ENCODE measurements around the gene HOXB5.

The HOXB5 gene

DNA sequence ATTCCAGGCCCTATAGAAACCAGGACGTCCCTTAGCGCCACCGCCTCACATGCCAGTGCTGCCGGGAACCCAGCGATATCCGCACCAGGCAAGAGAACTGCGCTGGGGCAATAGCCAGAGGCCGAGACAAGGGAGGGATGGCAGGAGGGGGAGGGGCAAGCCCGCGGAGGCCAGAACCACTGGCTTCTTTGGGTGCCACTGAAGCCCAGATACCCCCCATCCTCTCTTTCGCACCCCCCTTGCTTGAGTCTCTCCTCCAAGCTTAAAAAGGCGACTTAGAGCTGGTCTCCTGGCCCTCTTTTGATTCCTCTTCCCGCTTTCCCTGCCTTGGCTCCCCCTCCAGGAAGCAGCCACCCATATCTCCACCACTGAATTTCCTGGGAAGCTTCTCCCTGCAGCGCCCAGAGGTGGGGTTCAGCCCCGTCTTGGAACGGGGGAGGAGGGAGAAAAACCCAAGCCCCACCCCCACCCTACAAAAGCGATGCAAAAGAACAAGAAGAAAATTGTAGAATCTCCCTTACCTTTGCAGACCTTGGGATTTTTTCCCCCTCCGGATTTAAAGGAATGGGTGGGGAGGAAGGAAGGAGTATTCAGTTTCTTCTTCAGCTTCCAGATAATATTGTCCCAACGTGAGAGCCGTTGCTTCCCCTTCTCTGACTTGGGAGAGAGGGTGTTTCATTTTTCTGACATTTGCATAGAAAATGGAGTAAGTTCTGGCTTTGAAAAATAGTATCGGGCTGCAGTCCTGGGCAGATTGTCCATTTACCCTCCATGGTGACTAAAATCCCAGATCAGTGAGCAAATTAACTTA lies 10.6 kb upstream of the HOXB5 start:
- no peak for DNase-seq (ENCODE audit: low read depth, low spot score)

DNA sequence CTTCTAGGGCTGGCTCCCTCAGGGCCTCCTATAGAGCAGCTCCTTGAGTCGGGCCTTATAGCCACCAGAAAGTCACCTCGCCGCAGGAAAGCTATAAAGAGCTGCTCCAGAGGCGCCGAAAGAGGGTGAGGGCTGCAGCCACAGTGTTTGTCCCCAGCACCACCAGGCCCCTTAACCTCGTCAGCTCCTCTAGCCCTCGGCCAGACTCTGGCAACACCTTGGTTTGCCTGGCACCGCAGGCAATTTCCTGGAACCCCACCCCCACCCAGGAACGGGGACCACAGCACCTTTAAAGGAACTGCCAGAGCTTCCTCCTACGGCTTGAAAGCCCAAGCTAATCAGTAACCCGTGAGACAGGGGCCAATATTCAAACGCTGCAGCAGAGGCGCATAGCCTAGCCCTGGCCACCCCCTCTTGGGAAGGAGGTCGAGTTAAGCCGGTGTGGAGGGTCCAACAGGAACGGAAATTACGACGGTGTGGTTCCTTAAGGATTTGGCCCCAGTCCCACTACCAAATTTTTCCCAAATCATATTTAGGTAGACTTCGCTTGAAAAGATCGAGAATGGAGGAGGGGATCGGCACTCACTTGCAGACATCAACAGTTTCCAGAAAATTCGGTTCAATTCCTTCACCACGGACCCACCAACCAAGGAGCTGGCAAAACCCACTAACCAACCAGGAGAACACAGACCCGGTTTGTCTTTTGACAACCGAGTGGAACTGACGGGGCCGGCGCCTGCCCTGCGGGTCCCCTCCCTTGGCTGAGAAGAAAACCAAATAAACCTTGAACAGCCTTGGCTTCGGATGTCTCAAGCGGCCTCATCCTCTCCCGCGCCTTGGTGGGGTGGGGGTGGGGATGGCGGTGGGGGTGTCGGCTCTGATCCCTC lies 8.2 kb upstream of the HOXB5 start:
- no peak for DNase-seq (ENCODE audit: low read depth, low spot score)

DNA sequence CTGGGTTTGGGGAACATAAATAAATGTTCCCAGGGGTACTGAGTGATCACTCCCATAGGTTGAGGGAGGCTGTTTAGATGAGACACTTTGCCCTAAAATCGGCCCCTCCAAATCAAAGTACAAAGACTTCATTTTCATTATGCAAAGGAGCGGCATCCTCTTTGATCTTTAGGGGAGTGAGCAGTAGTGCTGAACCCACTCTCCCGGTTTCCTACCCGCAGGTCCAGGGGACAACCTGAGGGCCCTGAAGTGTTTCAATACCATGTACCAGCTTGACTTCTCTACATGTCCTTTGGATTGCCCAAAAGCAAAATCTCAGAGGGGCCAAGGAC lies 7.6 kb upstream of the HOXB5 start:
- DNase-seq (ENCODE audit: low read depth, low spot score) = no peak

DNA sequence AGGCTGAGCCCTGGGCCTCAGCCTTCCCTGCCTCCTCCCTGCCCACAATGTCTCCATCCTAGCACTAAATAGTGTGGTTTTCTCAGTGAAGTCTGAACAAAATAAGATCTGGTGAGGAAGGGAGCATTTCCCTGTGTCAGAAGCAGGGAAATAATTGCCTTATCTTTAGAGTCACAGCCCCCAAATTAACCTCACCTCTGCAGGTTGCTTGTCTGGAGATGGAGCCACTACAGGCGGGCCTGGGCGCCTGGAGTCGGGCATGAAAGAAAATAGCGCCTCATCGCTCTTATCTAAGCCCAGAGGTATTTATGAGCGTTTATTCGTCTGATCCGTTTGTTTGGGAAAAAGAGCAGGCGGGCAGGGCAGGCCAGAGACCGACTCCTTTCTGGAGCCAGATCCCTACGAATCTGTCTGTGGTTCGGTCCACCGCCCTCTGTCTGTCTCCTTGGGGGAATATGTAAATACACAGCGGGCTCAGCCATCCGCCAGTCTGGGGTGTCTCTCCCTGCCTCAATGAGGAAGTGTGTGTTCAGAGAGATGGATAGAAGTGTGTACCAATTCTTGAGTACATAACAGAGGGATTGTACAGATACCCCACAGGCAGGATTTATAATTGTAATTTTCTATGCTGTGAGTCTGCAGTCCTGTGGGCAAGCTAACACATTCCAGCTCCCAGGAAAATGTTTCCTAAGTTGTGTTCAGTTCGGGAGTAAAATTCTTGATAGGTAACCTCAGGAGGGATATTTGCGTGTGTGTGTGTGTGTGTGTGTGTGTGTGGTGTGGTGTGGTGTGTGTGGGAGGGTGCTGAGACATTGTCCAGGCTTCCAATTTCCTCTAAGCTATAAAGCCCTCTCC lies 6.9 kb upstream of the HOXB5 start:
- DNase-seq (ENCODE audit: low read depth, low spot score) = no peak

DNA sequence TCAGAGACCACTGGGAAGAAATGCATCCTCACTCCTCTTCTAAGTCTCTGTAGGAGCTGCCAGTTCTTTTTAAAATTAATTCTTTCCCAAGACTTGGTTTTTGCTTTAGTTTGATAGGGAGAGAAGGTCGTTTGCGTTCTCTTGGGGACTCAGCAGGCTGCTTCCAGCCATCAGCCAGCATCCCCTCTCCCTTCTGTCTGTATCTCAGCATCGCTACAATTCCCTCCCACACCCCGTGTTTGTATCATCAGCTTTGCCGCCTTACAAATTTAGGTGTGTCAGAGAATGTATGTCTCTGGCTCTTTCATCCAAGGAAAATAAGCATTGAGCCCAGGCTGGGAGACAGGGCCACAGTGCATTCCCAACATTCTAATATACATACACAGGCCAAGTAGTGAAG lies 5.8 kb upstream of the HOXB5 start:
- no peak for DNase-seq (ENCODE audit: low read depth, low spot score)

DNA sequence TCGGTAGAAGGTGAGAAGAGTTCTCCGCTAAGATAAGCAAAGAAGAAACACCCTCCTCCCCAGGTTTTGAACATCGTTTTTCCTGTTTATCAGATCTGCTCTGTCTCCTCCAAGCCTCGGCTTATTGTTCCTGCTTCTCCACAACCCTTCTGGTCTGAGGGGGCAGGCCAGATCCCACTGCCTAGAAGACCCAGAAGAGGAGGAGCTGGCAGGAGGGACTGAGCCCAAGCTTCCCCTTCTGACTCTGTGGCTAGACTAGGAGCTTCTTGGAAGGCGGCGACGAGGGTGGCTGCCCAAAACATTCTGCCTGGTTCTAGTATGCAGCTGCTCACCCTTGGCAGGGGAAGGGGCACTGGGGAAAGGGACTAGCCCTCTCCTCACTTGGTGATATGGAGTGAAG lies 5.2 kb upstream of the HOXB5 start:
- no peak for DNase-seq (ENCODE audit: low read depth, low spot score)

DNA sequence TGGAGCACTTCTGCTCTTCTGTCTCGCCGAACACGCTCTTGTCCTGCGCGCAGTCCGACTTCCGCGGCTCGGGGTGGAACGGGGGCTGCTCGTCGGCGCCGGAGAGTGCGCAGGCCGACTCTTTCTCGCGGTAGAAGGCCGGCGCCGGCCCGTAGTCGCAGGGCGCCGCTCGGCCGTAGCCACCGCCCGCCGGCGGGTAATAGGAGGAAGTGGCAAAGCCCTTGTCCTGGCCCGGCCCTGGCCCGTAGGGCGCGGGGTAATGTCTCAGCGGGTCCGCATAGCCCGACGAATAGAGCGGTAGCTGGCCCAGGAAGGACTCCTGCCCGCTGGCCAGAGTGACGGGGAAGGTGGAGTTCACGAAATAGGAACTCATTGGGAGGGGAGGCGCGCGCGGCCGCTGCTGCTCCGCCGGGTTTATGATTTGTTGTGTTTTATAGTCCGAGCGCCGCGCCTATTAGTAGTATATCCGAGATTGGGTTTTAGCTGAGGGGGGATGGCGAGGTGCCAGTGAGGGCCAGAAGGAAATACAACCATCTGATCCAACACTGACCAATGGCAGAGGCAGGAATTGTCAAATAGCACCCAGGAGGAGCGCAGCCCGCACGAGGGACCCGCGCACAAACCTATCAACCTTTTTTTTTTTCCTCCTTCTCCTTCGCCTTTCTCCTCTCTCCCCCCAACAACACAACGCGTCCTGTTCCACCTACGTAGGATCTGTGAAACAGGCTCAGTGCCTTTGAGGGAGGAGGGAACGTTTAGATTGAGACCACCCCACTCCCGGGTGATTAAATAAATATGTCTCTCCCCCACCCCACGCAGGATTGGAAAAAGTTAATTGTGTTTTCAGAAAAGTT lies 4.4 kb upstream of the HOXB5 start:
- DNase-seq (ENCODE audit: low read depth, low spot score) = no peak

DNA sequence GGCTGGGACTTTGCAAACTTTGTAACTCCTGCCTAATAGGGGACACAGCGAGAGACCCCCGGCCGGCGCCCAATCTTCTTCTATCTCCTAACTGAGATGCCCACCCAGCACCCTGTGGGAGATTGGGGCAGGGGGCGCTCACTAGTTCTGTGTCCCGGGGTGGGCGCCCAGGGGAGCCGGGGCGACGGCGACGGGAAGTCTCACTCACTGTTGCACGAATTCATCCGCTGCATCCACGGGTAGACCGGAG lies 3.9 kb upstream of the HOXB5 start:
- DNase-seq (ENCODE audit: low read depth, low spot score) = no peak

DNA sequence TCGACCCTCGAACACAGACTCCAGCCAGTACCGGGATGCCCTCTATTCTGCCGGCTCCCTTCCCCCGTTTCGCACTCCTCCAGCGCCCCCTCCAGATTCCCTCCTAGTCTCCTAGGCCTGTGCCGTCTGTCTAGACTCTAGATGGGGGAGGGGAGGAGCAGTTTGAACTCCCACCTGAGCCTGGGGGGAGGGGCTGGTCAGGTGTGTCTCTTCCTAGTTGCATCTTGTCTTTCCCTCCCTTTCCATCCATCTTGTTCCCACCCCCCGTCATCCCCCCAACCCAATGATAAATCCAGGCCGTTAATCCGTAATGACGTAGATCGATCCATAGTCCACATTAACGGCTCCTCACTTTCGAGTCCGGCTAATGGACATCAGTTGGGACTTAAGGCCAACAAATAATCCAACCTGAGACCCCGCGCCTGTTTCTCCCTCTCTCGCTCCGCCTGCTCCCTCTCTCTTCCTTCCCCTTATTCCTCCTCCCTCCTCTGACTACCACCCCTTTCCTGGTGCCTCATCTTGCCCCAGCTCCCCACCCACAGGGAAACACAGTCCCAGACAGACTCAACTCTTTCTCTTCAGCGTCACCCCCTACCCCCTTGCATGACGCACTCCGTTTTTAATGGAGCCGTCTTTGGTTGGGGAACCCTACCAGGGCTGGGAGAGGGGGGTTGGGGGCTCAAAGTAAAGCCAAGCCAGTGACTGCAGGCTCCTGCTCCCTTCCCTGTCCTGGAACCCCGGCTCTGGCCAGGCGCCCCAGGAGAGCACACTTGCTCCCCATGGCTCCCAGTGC lies 3.4 kb upstream of the HOXB5 start:
- DNase-seq (ENCODE audit: low read depth, low spot score) = no peak

DNA sequence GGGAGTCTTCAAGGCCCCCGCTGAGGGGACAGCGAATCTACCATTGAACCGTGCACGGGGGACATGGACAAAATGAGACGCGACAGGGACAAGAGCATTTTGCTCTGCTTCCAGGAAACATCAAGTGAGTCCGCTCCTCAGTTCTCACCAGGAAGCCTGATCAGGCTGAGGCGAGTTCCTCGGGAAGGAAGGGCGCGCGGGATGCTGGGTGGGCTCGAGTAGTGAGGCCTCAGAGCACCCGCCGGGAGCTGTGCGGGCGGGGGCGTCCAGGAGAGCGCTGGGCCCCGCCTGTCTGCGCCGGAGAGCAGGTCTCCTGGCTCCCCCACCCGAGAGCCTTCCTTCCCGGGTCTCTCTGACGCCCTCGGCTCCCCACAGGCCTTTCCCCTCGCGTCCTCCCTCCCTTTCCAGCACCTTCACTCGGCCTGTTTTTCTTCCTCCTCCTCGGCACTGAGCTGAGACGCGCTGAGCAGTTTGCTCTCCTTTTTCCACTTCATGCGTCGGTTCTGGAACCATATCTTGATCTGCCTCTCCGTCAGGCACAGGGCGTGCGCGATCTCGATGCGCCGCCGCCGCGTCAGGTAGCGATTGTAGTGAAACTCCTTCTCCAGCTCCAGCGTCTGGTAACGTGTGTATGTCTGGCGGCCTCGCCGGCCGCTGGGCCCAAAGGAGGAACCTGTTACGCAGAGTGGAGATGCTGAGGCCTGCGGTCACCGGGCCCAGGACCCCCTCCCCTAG lies 2.6 kb upstream of the HOXB5 start:
- DNase-seq (ENCODE audit: low read depth, low spot score) = no peak

DNA sequence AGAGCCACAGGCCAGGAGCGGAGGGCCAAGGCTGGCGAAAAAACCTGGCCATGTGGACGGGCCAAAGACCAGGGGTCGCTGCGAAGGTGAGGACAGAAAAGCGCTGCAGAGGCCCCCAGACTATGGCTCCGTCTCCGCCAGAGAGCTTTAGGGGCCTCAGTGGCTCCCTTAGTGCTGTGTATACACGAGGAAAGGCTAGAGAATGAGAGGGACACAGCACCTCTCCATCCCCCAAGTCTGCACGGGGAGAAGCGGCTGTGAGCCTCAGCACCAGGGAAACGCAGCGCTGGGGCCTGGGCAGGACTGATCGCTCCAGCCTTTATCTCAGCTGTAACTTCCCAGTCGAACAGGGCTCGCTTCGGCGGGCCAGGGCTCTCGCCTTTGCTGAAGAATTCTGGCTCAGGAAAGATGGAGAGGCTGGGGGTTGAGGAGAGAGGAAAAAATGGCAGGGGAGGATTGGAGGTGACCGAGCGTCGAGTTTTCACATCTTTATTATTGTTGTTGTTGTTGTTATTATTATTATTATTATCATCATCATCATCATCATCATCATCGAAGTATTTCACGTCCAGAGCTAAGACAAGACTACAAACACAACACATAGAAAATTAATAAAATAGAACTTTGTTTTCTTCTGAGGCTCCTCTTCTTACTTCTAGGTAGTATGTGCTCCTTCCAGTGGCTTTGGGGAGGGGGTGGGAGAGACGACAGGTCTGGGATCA lies 1.9 kb upstream of the HOXB5 start:
- DNase-seq (ENCODE audit: low read depth, low spot score) = no peak

DNA sequence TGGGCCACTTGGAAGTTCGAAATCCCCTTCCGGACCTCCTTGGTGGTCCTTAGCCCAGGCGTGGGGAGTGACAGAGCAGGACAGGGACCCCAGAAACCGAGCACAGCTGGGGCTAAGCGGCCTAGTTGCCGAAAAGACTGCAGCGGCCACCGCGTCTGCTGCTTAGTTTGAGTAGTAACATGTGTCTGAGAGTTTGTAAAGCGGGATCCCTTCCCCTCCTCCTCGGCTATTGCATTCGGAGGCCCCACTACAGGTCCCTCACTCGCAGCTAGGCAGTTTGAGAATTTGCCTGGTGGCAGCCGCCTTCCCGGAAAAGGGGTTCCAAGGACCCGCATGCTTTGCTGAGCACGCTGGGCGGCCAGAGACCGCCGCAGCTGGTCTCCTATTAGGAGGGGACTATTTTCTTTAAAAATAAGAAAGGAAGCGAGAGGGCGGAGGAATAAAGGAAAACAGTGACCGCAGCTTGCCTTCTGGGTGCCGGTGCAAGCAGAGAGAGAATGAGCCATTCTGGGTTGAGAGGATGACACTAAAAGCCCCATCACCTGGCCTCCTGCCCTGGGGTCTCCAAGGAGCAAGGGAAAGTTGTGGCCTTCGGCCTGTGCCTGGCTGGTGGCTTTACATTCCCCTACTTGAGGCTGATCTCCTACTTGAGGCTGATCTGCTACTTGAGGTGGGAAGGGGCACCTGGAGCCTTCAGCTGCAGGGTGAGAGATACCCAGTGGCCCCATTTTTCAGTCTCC lies 1.1 kb upstream of the HOXB5 start:
- DNase-seq (ENCODE audit: low read depth, low spot score) = no peak

DNA sequence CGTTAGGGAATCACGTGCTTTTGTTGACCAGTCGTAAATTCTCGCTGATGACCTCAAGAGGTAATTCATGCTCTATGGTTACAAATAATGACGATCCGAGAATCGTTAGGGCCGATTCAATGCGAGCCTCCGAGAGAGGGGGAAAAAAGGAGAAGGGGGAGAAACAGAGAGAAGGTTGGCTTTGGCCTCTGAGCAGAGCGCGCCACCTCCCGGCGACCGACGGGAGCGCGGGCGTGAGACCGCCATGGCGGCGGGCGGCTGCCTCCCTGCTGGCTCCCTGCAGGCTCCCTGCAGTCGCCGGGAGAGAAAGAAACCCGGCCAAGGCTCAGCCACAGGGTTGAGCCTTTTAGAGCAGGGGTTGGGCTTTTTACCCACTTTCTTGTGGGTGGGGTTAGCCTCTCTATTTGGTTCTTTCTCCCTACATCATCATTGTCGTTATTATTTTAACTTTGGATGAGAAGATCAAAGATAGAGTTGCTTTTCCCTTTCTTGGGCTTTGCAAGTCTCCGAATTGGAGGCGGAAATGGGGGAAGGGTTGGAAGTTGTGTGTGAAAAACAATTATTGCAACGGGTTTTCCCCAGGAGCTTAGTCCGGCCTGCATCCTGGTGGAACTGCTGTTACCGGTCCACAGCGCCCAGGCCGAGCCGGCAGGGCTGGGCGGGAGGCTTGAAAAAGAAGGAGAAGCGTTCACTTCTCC lies 410 bp upstream of the HOXB5 start:
- no peak for DNase-seq (ENCODE audit: low read depth, low spot score)

DNA sequence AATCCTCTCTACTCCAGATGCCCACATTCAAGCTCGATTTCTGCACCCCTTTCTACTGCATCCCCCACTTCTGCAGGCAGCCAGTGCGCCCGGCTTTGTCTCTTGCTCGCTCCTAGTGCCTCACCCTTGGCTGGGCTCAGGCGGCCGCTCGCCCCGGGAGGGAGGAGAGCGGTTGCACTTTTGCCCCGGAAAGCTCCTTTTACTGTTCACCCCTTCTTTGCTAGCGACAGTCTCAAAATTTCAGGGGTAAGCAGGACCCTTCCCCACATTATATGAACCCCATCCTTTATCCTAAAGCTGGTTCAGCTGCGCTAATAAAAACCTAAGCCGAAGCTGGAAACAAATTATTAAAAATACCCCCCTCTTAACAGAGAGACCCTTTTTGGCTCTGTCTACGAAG lies 1.0 kb downstream of the HOXB5 start:
- DNase-seq (ENCODE audit: low read depth, low spot score) = no peak

DNA sequence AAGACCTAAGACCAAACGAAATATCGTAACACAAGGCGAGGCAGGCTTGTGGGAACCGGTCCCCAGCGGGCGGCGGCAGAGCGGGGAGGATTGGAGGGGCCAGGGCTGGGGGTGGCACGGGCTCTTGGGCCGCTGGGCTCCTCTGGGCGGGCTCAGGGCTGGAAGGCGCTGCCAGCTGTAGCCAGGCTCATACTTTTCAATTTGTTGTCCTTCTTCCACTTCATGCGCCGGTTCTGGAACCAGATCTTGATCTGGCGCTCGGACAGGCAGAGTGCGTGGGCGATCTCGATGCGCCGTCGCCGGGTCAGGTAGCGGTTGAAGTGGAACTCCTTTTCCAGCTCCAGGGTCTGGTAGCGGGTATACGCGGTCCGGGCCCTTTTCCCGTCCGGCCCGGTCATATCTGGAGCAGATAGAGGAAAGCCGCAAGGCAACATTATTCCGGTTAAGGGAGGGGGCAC lies 1.5 kb downstream of the HOXB5 start:
- DNase-seq (ENCODE audit: low read depth, low spot score) = no peak

DNA sequence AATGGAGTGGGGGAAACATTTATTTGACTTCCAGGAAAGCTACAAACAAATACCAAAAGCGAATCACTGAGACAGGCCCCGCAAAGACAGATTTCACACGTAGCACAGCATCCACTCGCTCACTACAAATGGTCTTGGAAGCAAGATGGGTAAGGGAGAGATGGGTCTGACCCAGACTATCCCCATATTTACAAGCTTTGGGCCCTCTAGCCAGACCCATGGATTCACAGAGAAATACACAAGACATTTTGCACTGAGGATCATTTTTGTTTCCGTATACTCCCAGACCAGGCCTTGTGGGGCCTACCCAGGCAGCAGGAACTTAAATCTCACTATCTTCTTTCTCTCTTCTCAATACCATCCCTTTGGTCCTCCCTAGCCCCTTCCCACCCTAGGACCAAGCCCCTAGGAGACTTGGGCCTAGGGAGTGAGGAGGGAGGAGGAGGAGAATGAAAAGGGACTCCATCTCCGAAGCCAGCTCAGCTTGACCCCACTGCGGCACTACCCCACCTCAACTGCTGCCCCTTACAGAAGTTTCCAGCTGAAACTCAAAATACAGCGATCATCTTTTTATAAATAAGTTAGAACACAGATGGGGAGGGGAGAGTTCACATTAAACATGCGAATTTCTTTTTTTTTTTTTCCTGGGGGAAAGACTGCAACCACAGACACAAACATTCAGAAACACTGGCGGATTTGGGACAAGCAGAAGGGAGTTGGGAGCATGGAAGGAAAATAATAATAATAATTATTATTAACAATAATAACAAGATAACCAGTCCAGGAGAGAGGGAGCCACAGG lies 2.1 kb downstream of the HOXB5 start:
- DNase-seq (ENCODE audit: low read depth, low spot score) = no peak

DNA sequence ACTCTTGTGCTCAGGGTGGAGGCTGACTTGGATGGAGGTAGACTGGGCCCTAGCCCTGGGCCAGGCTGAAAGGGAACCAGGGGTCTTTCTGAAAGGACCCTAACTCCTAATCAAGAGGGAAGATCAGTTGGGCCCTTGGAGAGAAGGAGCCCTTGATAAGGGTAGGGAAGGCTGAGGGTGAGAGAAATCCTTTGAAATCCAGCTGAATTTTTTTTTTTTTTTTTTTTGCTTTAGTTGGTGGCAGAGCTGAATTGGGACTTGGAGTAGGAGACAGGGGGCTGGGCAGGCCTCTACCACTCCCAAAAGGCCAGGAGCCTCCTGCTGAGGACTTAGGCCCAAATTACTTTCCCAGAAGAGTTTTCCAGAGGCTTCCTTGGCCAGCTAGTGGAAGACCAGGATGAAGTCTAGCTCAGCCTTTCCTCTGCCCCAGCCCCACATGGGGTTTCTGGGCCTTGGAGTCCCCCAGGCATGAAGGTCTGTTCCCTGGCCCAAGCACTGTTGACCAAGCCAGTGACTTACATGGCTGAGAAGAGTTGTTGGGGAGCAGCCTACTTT lies 2.9 kb downstream of the HOXB5 start:
- no peak for DNase-seq (ENCODE audit: low read depth, low spot score)

All from brain pericyte (primary cell).